MM.1S (cell line): ENCODE results near the gene PLA2G4E.

ENCODE experiments used
- EZH2phosphoT487 ChIP-seq: fragments of 300-600 bp; sonication (generic); IDR thresholded peaks from 2 replicates; pipeline ENCODE4 v1.6.1; 2018; ENCODE audit warnings: antibody characterized with exemption, low read length
- TF ChIP-seq, protein P1 (sequence below): fragments of 300-600 bp; sonication (generic); IDR thresholded peaks from 2 replicates; pipeline ENCODE4 v1.5.1; 2016; ENCODE audit warnings: antibody characterized with exemption, low read length, mixed read lengths

DNA sequence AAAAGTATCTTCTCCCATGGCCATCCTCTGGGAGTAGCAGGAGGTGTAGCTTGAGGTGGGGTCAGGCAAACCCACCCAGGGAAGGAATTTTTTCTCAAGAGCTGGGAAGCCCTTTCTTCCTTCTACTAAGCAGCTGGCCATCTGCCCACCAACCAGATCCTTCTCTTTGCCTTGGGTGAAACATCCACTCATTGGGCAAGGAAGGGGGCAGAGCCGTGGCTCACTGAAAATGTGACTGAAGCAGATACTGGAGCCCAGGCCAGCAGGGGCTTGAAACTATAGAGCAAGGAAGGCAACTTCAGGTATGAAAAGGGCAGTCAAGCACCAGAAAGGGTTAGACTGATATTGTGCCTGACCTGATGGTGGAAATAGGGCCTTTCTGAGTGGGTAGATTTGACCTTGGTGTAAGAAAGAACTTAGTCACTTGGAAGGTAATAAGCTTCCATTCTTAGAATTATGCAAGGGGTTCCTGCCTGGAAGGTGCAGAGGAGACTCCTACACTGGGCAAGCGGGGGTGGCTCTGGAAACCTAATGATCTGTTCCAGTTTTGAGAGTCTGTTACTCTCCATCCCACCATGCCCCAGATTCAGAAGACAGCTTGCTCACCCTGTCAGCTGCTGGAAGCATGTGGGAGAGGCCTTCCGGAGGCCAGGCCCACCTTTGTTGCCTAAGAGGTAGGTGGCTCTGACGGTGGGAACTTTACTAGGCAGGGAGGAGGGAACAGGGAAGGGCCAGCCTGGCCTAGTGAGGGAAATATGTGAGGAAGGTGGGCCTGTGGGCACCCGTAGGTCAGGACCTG lies 22.0 kb upstream of the PLA2G4E start:
- TF ChIP-seq, protein P1, sequence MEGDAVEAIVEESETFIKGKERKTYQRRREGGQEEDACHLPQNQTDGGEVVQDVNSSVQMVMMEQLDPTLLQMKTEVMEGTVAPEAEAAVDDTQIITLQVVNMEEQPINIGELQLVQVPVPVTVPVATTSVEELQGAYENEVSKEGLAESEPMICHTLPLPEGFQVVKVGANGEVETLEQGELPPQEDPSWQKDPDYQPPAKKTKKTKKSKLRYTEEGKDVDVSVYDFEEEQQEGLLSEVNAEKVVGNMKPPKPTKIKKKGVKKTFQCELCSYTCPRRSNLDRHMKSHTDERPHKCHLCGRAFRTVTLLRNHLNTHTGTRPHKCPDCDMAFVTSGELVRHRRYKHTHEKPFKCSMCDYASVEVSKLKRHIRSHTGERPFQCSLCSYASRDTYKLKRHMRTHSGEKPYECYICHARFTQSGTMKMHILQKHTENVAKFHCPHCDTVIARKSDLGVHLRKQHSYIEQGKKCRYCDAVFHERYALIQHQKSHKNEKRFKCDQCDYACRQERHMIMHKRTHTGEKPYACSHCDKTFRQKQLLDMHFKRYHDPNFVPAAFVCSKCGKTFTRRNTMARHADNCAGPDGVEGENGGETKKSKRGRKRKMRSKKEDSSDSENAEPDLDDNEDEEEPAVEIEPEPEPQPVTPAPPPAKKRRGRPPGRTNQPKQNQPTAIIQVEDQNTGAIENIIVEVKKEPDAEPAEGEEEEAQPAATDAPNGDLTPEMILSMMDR = no peak
- no peak for TF ChIP-seq EZH2phosphoT487
